Type B pancreatic cell (in vitro differentiated cells): ENCODE results near the gene MRPS7. TPM values are rescaled to one million over a fixed set of nuclear protein-coding genes. Genes with fewer than 3 reads are reported as not detected.

Experiments used
- DNase-seq: peaks from one replicate; pipeline ENCODE4 v3.0.0; 2021; ENCODE audit warnings: mixed read lengths; ENCODE audit not compliant: unreplicated experiment; ENCODE audit errors: extremely low spot score
- H3K27ac Mint-ChIP-seq: 2 replicates; pipeline ENCODE4 v1.8.0; 2021; ENCODE audit warnings: mild to moderate bottlenecking, mixed read lengths
- H3K27me3 Mint-ChIP-seq: 2 replicates; pipeline ENCODE4 v1.8.0; 2021; ENCODE audit warnings: mixed read lengths
- H3K36me3 Mint-ChIP-seq: 2 replicates; pipeline ENCODE4 v1.8.0; 2021; ENCODE audit warnings: mixed read lengths
- H3K4me1 Mint-ChIP-seq: one replicate; pipeline ENCODE4 v1.8.0; 2021; ENCODE audit warnings: mixed read lengths; ENCODE audit not compliant: unreplicated experiment
- H3K4me3 Mint-ChIP-seq: 2 replicates; pipeline ENCODE4 v1.8.0; 2021; ENCODE audit warnings: mild to moderate bottlenecking, mixed read lengths
- H3K9me3 Mint-ChIP-seq: 2 replicates; pipeline ENCODE4 v1.8.0; 2021; ENCODE audit warnings: mixed read lengths
- CTCF ChIP-seq: fragments of 200-600 bp; sonication (generic); conservative IDR thresholded peaks from 2 replicates; pipeline ENCODE4 v1.5.0; 2021; ENCODE audit warnings: antibody characterized with exemption, mild to moderate bottlenecking
- total RNA-seq: library from RNA; stranded (reverse); gene quantifications from 2 replicates; pipeline ENCODE4 v1.2.1, GENCODE V29; 2021; ENCODE audit warnings: low replicate concordance

The MRPS7 gene
- total RNA-seq, 1 donor from 2014 or later: 70.9 TPM

GRCh38 chr17:75265614-75266315, 4.1 kb downstream of the MRPS7 start:
- H3K27me3 Mint-ChIP-seq: peaks cover 3% of the 10 kb centered on the region
- DNase-seq: no peak
- H3K27ac Mint-ChIP-seq: no peak overlapping the region
- H3K36me3 Mint-ChIP-seq: peaks cover 6% of the 10 kb centered on the region
- H3K9me3 Mint-ChIP-seq: no peaks in the 10 kb centered on the region
- no peak for TF ChIP-seq CTCF
- peaks cover 20% of the 10 kb centered on the region for H3K4me1 Mint-ChIP-seq
- no peak overlapping the region for H3K4me3 Mint-ChIP-seq

GRCh38 chr17:75266316-75267152, 4.9 kb downstream of the MRPS7 start:
- Mint-ChIP-seq H3K36me3 (peaks cover 6% of the 10 kb centered on the region), H3K27me3 (peaks cover 3% of the 10 kb centered on the region), H3K27ac (no peak overlapping the region), H3K4me1 (peaks cover 18% of the 10 kb centered on the region), H3K9me3 (no peaks in the 10 kb centered on the region), H3K4me3 (no peak overlapping the region)
- TF ChIP-seq CTCF: no peak
- DNase-seq: no peak

GRCh38 chr17:75267153-75267410, 5.4 kb downstream of the MRPS7 start:
- no peak for TF ChIP-seq CTCF
- no peak overlapping the region for H3K27ac Mint-ChIP-seq
- H3K4me1 Mint-ChIP-seq: peaks cover 22% of the 10 kb centered on the region
- peaks cover 6% of the 10 kb centered on the region for H3K36me3 Mint-ChIP-seq
- no peaks in the 10 kb centered on the region for H3K9me3 Mint-ChIP-seq
- H3K4me3 Mint-ChIP-seq: no peak overlapping the region
- H3K27me3 Mint-ChIP-seq: peaks cover 3% of the 10 kb centered on the region
- DNase-seq: no peak

GRCh38 chr17:75267411-75268232, 5.9 kb downstream of the MRPS7 start:
- Mint-ChIP-seq H3K4me1 (peaks cover 17% of the 10 kb centered on the region), H3K9me3 (no peaks in the 10 kb centered on the region), H3K4me3 (peak overlapping the region; percentile 26), H3K36me3 (peaks cover 3% of the 10 kb centered on the region), H3K27me3 (peaks cover 3% of the 10 kb centered on the region), H3K27ac (no peak overlapping the region)
- DNase-seq: no peak
- TF ChIP-seq CTCF: no peak

- Mint-ChIP-seq H3K4me1 (peaks cover 21% of the 10 kb centered on the region), H3K27ac (peak overlapping the region; percentile 89), H3K9me3 (no peaks in the 10 kb centered on the region), H3K4me3 (peak overlapping the region; percentile 89), H3K36me3 (no peaks in the 10 kb centered on the region), H3K27me3 (peaks cover 3% of the 10 kb centered on the region)
- no peak for DNase-seq
- no peak for TF ChIP-seq CTCF
Observed at GRCh38 chr17:75269844-75270217, 8.2 kb downstream of the MRPS7 start.
